HG03060 (cell line): ENCODE results near the gene SCYGR6.

ENCODE experiments used
- ATAC-seq: cut with Tn5 transposase; IDR thresholded peaks from one replicate; pipeline ENCODE4 v1.9.1; 2021; ENCODE audit warnings: low read depth, moderate number of reproducible peaks; ENCODE audit not compliant: unreplicated experiment

Gene SCYGR6

DNA sequence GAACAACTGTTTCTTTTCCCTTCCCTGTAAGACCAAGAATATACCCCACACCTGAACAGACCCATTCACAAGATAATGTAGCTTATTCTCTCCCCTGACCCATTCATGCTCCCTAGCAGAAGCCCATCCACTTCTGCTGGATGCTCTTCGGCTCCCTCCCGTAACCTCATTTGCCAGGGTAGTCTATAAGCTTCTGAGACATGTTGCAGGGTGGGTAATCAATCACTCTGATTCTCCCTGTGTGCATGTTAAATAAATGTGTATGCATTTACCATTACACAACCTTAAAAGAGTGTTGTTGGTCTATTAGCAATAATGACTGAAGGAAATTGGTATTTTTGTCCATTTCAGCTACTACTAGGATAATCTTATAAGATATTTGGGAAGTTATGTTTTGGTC lies 8.1 kb downstream of the SCYGR6 start:
- ATAC-seq, result no peak

DNA sequence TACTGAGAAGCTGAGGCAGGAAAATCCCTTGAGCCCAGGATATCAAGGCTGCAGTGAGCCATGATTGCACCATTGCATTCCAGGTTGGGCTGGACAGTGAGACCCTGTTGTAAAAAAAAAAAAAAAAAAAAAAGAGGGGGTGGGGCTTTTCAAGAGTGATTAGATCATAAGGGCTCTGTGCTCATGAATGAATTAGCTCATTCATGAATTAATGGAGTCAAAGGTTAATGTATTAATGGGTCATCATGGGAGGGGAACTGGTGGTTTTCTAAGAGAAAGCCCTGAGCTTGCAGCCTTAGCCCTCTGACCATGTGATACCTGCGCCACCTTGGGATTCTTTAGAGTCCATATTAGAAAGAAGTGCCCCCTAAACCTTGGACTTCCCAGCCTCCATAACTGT lies 11.3 kb downstream of the SCYGR6 start:
- no peak for ATAC-seq

DNA sequence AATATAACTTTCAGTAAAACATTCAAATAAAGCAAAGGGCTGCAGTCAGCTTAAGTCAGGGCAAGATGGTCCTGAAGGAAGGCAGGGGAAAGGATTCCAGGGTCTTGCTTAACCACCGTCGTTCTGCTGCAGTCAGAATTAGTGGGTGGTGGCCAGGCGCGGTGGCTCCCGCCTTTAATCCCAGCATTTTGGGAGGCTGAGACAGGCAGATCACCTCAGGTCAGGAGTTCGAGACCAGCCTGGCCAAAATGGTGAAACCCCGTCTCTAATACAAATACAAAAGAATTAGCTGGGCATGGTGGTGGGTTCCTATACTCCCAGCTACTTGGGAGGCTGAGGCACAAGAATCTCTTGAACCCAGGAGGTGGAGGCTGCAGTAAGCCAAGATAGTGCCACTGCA lies 13.6 kb downstream of the SCYGR6 start:
- no peak for ATAC-seq

DNA sequence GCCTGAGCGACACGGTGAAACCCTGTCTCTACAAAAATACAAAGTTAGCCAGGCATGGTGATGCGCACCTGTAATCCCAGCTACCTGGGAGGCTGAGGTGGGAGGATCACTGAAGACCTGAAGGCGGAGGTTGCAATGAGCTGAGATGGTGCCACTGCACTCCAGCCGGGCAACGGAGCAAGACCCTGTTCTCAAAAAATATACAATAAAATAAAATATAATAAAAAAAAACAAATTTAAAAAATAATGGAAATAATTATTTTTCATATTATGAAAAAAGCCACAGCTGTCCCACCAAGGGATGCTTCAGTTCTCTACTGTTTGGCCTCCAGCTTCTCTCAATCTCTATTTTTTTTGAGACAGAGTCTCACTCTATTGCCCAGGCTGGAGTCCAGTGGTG lies 17.2 kb downstream of the SCYGR6 start:
- no peak for ATAC-seq

DNA sequence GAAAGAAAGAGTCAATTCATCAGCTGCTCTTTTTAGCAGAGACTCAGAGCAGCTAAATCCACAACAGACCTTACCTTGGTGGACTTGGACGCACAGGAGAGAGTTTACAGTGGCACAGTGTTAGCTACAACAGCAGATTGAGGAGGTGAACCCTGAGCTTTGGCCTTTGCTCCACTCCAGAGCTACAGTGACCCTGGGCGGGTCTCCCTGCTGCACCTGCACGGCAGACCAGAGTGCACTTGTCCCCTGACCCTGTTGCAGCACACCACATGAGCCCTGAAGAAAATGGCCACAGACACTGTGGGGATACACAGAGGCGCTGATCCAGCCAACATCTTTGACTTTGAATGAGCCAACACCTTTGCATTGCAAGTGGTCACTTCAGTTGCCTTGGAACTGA lies 17.7 kb downstream of the SCYGR6 start:
- ATAC-seq, result no peak

DNA sequence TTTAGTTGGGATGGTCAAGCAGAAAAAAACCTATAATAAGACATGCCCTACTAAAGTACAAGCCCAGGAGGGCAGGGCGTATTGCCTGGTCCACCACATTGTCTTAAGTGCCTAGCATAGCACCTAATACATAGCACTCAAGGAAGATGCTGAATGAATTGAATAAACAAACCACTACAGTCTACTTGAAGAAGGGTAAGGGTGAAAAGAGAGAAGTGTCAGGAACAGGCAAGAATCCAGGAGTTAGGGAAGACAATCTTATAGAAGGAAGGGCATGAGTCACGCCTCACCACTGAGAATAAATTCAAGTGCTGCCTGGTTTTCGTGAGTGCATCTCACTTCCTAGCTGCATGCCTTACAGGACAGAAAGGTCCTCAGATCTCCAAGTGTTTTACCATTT lies 20.6 kb downstream of the SCYGR6 start:
- no peak for ATAC-seq

DNA sequence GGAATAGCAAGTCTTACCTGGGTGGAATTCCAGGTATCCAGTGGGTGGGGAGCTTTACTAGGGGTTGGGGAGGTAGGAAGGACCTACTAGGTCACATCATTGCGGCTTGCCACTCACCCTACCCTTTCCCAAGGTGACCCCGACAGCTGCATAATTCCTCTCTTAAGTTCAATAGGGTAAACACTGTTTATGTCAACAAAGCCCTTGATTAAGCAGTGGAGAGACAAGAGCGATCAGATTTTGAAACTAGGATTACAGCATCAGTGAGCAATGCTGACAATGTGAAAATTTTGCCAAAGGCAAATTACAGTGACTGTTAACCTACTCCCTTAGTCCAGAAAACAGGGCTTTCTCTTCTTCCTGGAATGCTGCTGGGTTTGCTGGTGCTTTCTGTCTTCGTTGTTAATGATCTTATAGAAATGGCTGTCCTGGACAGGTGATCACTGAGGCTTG lies 21.3 kb downstream of the SCYGR6 start:
- ATAC-seq, result no peak

DNA sequence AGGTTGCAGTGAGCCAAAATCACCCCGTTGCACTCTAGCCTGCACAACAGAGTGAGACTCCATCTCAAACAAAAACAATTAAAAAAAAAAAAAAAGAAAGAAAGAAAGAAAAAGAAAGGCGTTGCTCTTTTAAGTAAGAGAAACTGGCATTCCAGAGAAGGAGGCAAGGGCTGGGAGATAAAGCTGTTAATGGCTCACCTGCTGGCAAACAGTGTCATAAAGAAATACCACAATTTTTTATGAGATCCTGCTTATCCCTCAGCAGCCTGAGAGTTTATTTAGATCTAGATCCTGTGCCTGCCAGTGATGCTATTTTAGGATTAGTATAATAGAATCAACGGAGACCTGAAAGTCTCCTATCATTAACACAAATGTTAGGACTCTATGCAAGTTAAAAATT lies 23.0 kb downstream of the SCYGR6 start:
- no peak for ATAC-seq

DNA sequence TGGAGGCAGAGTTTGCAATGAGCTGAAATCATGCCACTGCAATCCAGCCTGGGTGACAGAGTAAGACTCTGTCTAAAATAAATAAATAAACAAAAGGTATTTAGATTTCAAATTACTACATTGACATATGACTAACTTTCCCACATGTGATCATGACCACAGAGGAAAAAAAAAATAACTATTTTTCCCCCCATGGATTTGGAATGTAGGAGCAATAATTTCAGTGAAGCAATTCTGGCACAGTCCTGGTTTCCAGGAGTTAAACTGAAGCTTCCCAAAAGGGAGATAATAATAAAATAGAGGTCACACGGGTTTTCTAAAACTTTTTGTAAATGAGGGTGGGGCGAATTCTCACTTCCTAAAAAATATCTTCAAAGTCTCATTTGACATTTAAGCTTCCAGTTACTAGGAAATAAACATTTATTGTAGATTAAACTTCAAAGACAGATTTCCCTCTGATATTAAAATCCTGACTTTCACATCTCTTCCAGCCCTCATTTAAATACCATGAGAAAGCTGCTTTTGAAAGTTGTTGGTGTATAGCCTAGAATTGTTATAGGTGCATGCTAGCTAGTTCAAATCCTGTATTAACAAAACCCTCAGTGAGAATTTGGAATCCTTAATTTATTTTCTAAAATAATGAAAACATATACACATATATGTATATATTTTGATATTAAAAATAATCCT lies 27.4 kb downstream of the SCYGR6 start:
- no peak for ATAC-seq

DNA sequence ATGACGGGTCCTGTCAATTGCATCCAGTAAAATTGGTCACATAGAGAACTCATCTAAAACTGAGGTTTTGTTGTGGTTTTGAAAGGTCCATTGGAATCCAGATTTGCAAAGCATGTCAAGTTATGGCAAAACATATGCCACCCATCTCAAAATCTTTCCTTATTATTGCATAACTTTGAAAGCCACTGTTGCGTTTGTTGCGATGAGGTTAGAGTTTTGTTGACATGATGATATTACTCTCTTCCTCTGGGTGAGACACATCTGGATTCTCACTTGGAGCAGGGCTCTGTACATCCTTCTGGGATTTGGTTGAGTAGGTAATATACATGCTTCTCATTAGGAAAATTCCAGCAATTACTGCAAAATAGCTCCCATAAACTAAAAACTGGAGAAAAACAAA lies 37.4 kb downstream of the SCYGR6 start:
- ATAC-seq, result no peak

DNA sequence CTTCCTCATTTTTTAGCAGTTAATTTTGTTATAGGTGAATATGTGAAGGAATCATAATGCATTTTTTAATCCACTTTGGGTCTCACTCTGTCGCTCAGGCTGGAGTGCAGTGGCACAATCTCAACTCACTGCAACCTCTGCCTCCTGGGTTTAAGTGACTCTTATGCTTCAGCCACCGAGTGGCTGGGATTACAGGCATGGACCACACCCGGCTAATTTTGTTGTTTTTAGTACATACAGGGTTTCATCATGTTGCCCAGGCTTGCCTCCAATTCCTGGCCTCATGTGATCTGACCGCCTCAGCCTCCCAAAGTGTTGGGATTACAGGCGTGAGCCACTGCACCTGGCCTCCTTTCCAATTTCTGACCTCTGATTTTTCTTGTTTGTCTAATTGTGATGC lies 40.3 kb downstream of the SCYGR6 start:
- ATAC-seq, result no peak

DNA sequence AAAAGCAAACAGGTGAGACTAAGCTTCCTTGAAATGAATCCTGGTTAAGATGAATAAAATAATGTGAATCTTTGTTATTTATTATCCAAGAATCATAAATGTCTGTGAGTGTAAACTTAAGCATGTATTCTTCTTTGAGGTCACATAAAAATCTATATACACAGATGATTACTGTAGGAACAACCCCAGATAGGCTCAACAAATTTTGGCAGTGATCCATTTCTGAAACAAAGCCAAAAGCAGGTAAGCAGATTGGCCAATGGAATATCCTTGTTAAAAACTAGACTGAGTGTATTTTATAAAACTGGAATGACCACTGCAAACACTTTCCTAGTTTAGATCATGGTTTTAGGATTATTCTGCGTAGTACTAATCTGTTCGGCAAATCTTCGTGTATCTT lies 46.6 kb downstream of the SCYGR6 start:
- no peak for ATAC-seq

DNA sequence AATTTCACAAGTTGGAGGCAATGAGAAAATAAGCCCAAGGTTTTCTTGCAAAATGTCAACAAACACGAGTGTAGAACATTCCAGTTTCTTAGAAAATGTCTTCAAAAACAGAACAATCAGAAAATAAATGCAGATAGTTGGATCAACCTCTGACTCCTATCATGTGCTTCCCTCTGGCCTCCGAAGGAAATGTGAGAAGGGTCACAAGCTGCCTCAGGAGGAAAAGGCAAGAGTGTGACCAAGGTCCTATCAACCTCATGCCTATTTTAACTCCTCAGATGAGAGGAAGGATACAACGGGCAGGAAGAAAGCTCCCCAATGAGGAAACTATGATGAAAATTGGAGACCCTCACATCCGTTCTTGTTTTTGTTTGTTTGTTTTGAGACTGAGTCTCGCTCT lies 50.1 kb downstream of the SCYGR6 start:
- ATAC-seq, result no peak
